Left renal cortex interstitium (tissue), 4 donors: ENCODE results near the gene RPL31. TPM values are rescaled to one million over a fixed set of nuclear protein-coding genes. Genes with fewer than 3 reads are reported as not detected.
"Not testable (repeated sequence)": the region's sequence is repeated elsewhere in the genome, so short reads cannot be mapped to it uniquely, and the experiment has no call there.

Experiments used
- DNase-seq, 4 donors: peaks; one replicate each; pipeline ENCODE4 v3.0.0-alpha.2; 2013; ENCODE audit warnings: low read depth in 4 of 4, low spot score in 2 of 4, missing footprints in 1 of 4
- polyA plus RNA-seq, 4 donors: library from polyadenylated mRNA; unstranded; fragments of 120-200 nt; gene quantifications; one replicate each; pipeline ENCODE4 v1.2.1, GENCODE V29; 2013; ENCODE audit not compliant: insufficient read length in 4 of 4

Gene RPL31
- polyA plus RNA-seq, 4 donors: 2,433 to 3,246 (median 2,883) TPM

- no peak for DNase-seq
These were observed 21.4 kb downstream of the RPL31 start for GRCh38 chr2:101023327-101024107.

GRCh38 chr2:101025561-101025960, 23.5 kb downstream of the RPL31 start:
- no peak for DNase-seq

GRCh38 chr2:101026253-101026701, 24.2 kb downstream of the RPL31 start:
- no peak for DNase-seq

- no peak for DNase-seq
These were observed 24.9 kb downstream of the RPL31 start for GRCh38 chr2:101026923-101027469.

- DNase-seq: no peak
These were observed 25.8 kb downstream of the RPL31 start for GRCh38 chr2:101027852-101028251.

GRCh38 chr2:101030866-101031554, 28.9 kb downstream of the RPL31 start:
- DNase-seq: no peak

GRCh38 chr2:101032084-101032776, 30.1 kb downstream of the RPL31 start:
- DNase-seq: no peak

GRCh38 chr2:101036562-101036961, 34.5 kb downstream of the RPL31 start:
- DNase-seq: no peak

- DNase-seq: no peak
These were observed 35.2 kb downstream of the RPL31 start for GRCh38 chr2:101037161-101037755.

GRCh38 chr2:101038455-101039255, 36.6 kb downstream of the RPL31 start:
- DNase-seq: no peak

GRCh38 chr2:101040072-101040471, 38.0 kb downstream of the RPL31 start:
- no peak for DNase-seq

- no peak for DNase-seq
These were observed 38.7 kb downstream of the RPL31 start for GRCh38 chr2:101040761-101041160.

- DNase-seq: no peak
These were observed 39.3 kb downstream of the RPL31 start for GRCh38 chr2:101041413-101041812.

- DNase-seq: no peak
These were observed 43.2 kb downstream of the RPL31 start for GRCh38 chr2:101045330-101045729.

GRCh38 chr2:101047075-101047766, 45.1 kb downstream of the RPL31 start:
- no peak for DNase-seq

GRCh38 chr2:101047774-101048173, 45.7 kb downstream of the RPL31 start:
- DNase-seq: no peak

GRCh38 chr2:101048756-101049155, 46.7 kb downstream of the RPL31 start:
- DNase-seq: no peak

- DNase-seq: not testable (repeated sequence)
These were observed 48.8 kb downstream of the RPL31 start for GRCh38 chr2:101050886-101051285.

GRCh38 chr2:101052147-101052546, 50.1 kb downstream of the RPL31 start:
- no peak for DNase-seq
